Measurements from ENCODE around the gene TTC39B. TPM values are rescaled to one million over a fixed set of nuclear protein-coding genes. Genes with fewer than 3 reads are reported as not detected.

The TTC39B gene
- total and polyA plus RNA-seq, 4 donors: 1.8 to 11.7 (median 2.8) TPM

GRCh38 chr9:15246708-15247107 is 60.3 kb downstream of the TTC39B start:
- Histone ChIP-seq H3K9me3 (ENCODE audit: control insufficient read depth in 4 of 4, low read length in 3 of 4) (no peaks in the 10 kb centered on the region), H3K4me1 (ENCODE audit: control insufficient read depth in 4 of 4, insufficient read depth in 4 of 4, low read length in 3 of 4) (no peaks in the 10 kb centered on the region), H3K36me3 (ENCODE audit: control insufficient read depth in 4 of 4, insufficient read depth in 3 of 4, low read depth in 1 of 4, low read length in 3 of 4) (no peaks in the 10 kb centered on the region), H3K9ac (ENCODE audit: low read depth in 1 of 2, low read length in 2 of 2) (no peak overlapping the region), H3K4me3 (ENCODE audit: low read depth in 1 of 3, low read length in 3 of 3) (no peak overlapping the region), H3K27ac (ENCODE audit: low read depth in 1 of 2, low read length in 2 of 2) (no peak overlapping the region), H3K27me3 (ENCODE audit: control insufficient read depth in 4 of 4, insufficient read depth in 4 of 4, low read length in 3 of 4) (no peaks in the 10 kb centered on the region)
- TF ChIP-seq TAF1 (conservative IDR thresholded peaks at IDR 0.05): no peak
- no peak for TF ChIP-seq EGR1 (IDR thresholded peaks at IDR 0.05; ENCODE audit: low read depth in 2 of 2)
- TF ChIP-seq, protein P1, sequence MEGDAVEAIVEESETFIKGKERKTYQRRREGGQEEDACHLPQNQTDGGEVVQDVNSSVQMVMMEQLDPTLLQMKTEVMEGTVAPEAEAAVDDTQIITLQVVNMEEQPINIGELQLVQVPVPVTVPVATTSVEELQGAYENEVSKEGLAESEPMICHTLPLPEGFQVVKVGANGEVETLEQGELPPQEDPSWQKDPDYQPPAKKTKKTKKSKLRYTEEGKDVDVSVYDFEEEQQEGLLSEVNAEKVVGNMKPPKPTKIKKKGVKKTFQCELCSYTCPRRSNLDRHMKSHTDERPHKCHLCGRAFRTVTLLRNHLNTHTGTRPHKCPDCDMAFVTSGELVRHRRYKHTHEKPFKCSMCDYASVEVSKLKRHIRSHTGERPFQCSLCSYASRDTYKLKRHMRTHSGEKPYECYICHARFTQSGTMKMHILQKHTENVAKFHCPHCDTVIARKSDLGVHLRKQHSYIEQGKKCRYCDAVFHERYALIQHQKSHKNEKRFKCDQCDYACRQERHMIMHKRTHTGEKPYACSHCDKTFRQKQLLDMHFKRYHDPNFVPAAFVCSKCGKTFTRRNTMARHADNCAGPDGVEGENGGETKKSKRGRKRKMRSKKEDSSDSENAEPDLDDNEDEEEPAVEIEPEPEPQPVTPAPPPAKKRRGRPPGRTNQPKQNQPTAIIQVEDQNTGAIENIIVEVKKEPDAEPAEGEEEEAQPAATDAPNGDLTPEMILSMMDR (IDR thresholded peaks at IDR 0.05; ENCODE audit: low read depth, low read length, missing input control): no peak
- no peak for TF ChIP-seq RXRA (IDR thresholded peaks at IDR 0.05)
- TF ChIP-seq, protein P2, sequence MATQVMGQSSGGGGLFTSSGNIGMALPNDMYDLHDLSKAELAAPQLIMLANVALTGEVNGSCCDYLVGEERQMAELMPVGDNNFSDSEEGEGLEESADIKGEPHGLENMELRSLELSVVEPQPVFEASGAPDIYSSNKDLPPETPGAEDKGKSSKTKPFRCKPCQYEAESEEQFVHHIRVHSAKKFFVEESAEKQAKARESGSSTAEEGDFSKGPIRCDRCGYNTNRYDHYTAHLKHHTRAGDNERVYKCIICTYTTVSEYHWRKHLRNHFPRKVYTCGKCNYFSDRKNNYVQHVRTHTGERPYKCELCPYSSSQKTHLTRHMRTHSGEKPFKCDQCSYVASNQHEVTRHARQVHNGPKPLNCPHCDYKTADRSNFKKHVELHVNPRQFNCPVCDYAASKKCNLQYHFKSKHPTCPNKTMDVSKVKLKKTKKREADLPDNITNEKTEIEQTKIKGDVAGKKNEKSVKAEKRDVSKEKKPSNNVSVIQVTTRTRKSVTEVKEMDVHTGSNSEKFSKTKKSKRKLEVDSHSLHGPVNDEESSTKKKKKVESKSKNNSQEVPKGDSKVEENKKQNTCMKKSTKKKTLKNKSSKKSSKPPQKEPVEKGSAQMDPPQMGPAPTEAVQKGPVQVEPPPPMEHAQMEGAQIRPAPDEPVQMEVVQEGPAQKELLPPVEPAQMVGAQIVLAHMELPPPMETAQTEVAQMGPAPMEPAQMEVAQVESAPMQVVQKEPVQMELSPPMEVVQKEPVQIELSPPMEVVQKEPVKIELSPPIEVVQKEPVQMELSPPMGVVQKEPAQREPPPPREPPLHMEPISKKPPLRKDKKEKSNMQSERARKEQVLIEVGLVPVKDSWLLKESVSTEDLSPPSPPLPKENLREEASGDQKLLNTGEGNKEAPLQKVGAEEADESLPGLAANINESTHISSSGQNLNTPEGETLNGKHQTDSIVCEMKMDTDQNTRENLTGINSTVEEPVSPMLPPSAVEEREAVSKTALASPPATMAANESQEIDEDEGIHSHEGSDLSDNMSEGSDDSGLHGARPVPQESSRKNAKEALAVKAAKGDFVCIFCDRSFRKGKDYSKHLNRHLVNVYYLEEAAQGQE (IDR thresholded peaks at IDR 0.05): no peak
- TF ChIP-seq FOXA2 (IDR thresholded peaks at IDR 0.05): no peak
- no peak for TF ChIP-seq JUND (IDR thresholded peaks at IDR 0.05)
- TF ChIP-seq GABPA (IDR thresholded peaks at IDR 0.05 in 1 of 2, conservative IDR thresholded peaks at IDR 0.05 in 1 of 2): no peak
- no peak for TF ChIP-seq SP1 (IDR thresholded peaks at IDR 0.05)
- DNase-seq (ENCODE audit: low spot score): no peak

- 85% methylated on average over 1 of the region's 1 CpG for WGBS
- Histone ChIP-seq H3K9ac (ENCODE audit: low read depth in 1 of 2, low read length in 2 of 2) (no peak overlapping the region), H3K27me3 (ENCODE audit: control insufficient read depth in 4 of 4, insufficient read depth in 4 of 4, low read length in 3 of 4) (no peaks in the 10 kb centered on the region), H3K4me3 (ENCODE audit: low read depth in 1 of 3, low read length in 3 of 3) (no peak overlapping the region), H3K9me3 (ENCODE audit: control insufficient read depth in 4 of 4, low read length in 3 of 4) (no peaks in the 10 kb centered on the region), H3K4me1 (ENCODE audit: control insufficient read depth in 4 of 4, insufficient read depth in 4 of 4, low read length in 3 of 4) (no peaks in the 10 kb centered on the region), H3K36me3 (ENCODE audit: control insufficient read depth in 4 of 4, insufficient read depth in 3 of 4, low read depth in 1 of 4, low read length in 3 of 4) (no peaks in the 10 kb centered on the region), H3K27ac (ENCODE audit: low read depth in 1 of 2, low read length in 2 of 2) (no peak overlapping the region)
- TF ChIP-seq HNF4G (IDR thresholded peaks at IDR 0.05) (no peak), FOXA1 (IDR thresholded peaks at IDR 0.05) (no peak), TAF1 (conservative IDR thresholded peaks at IDR 0.05) (no peak), HNF4A (conservative IDR thresholded peaks at IDR 0.05) (no peak), ATF3 (IDR thresholded peaks at IDR 0.05) (no peak), RXRA (IDR thresholded peaks at IDR 0.05) (no peak), FOXA2 (IDR thresholded peaks at IDR 0.05) (no peak), GABPA (IDR thresholded peaks at IDR 0.05 in 1 of 2, conservative IDR thresholded peaks at IDR 0.05 in 1 of 2) (no peak), RAD21 (IDR thresholded peaks at IDR 0.05) (no peak)
- TF ChIP-seq, protein P3, sequence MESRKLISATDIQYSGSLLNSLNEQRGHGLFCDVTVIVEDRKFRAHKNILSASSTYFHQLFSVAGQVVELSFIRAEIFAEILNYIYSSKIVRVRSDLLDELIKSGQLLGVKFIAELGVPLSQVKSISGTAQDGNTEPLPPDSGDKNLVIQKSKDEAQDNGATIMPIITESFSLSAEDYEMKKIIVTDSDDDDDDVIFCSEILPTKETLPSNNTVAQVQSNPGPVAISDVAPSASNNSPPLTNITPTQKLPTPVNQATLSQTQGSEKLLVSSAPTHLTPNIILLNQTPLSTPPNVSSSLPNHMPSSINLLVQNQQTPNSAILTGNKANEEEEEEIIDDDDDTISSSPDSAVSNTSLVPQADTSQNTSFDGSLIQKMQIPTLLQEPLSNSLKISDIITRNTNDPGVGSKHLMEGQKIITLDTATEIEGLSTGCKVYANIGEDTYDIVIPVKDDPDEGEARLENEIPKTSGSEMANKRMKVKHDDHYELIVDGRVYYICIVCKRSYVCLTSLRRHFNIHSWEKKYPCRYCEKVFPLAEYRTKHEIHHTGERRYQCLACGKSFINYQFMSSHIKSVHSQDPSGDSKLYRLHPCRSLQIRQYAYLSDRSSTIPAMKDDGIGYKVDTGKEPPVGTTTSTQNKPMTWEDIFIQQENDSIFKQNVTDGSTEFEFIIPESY (IDR thresholded peaks at IDR 0.05): no peak
- DNase-seq (ENCODE audit: low spot score): no peak
These were observed 60.8 kb downstream of the TTC39B start for GRCh38 chr9:15246243-15246642.
